GM12878 (cell line): ENCODE data around the gene GET3. TPM values are rescaled to one million over a fixed set of nuclear protein-coding genes. Genes with fewer than 3 reads are reported as not detected.

Experiments used
- ASH2L ChIP-seq: fragments of 300-600, 200-600 bp; sonication (generic); IDR thresholded peaks from 2 replicates; pipeline ENCODE4 v1.6.1; 2017; ENCODE audit warnings: low read depth, mild to moderate bottlenecking, borderline replicate concordance
- BRCA1 ChIP-seq: IDR thresholded peaks from 2 replicates; pipeline ENCODE4 v1.6.1; 2011; ENCODE audit warnings: low read depth, low read length, improper control_type of control experiment
- CHD1 ChIP-seq: IDR thresholded peaks from 2 replicates; pipeline ENCODE4 v1.6.1; 2012; ENCODE audit warnings: low read depth, low read length, improper control_type of control experiment
- CREB1 ChIP-seq: IDR thresholded peaks from 2 replicates; pipeline ENCODE4 v1.6.1; 2012; ENCODE audit warnings: low read depth, mild to moderate bottlenecking, inconsistent platforms
- DPF2 ChIP-seq: fragments of 450-650 bp; IDR thresholded peaks from 2 replicates; pipeline ENCODE4 v1.6.1; 2017; ENCODE audit warnings: mild to moderate bottlenecking
- GABPA ChIP-seq: IDR thresholded peaks from 2 replicates; pipeline ENCODE4 v1.6.1; 2014; ENCODE audit warnings: antibody characterized with exemption, low read depth, mild to moderate bottlenecking, inconsistent platforms
- HCFC1 ChIP-seq: fragments of 150-350 bp; IDR thresholded peaks from 2 replicates; pipeline ENCODE4 v1.6.1; 2014; ENCODE audit warnings: low read length
- HDAC6 ChIP-seq: fragments of 200-600 bp; sonication (generic); IDR thresholded peaks from one replicate; pipeline ENCODE4 v1.8.0; 2017; ENCODE audit warnings: antibody characterized with exemption; ENCODE audit not compliant: unreplicated experiment
- IKZF1 ChIP-seq: fragments of 450-650 bp; conservative IDR thresholded peaks from 2 replicates; pipeline ENCODE4 v1.6.1; 2017; ENCODE audit warnings: antibody characterized with exemption, mild to moderate bottlenecking
- JUNB ChIP-seq: IDR thresholded peaks from 2 replicates; pipeline ENCODE4 v1.6.1; 2016; ENCODE audit warnings: antibody characterized with exemption, mild to moderate bottlenecking
- MAX ChIP-seq: IDR thresholded peaks from 2 replicates; pipeline ENCODE4 v1.6.1; 2012; ENCODE audit warnings: low read depth, low read length, improper control_type of control experiment
- NBN ChIP-seq: fragments of 450-650 bp; IDR thresholded peaks from 2 replicates; pipeline ENCODE4 v1.6.1; 2016
- NKRF ChIP-seq: fragments of 450-650 bp; conservative IDR thresholded peaks from 2 replicates; pipeline ENCODE4 v1.6.1; 2017; ENCODE audit warnings: mild to moderate bottlenecking, moderate library complexity
- NR2F1 ChIP-seq: fragments of 450-650 bp; conservative IDR thresholded peaks from 2 replicates; pipeline ENCODE4 v1.6.1; 2017; ENCODE audit warnings: mild to moderate bottlenecking
- REST ChIP-seq: IDR thresholded peaks from 2 replicates; pipeline ENCODE4 v1.6.1; 2012; ENCODE audit warnings: mild to moderate bottlenecking, low read depth, low read length
- SIX5 ChIP-seq: IDR thresholded peaks from 2 replicates; pipeline ENCODE4 v1.6.1; 2011; ENCODE audit warnings: mild to moderate bottlenecking, low read depth, low read length, moderate library complexity; ENCODE audit not compliant: severe bottlenecking
- SMAD1 ChIP-seq: fragments of 450-650 bp; IDR thresholded peaks from 2 replicates; pipeline ENCODE4 v1.6.1; 2018; ENCODE audit warnings: mild to moderate bottlenecking, low read depth; ENCODE audit not compliant: partially characterized antibody
- SMC3 ChIP-seq: IDR thresholded peaks from 2 replicates; pipeline ENCODE4 v1.6.1; 2011; ENCODE audit warnings: low read length, improper control_type of control experiment, borderline replicate concordance
- SREBF1 ChIP-seq: IDR thresholded peaks from 2 replicates; pipeline ENCODE4 v1.6.1; 2012; ENCODE audit warnings: mild to moderate bottlenecking, low read length
- SREBF2 ChIP-seq: IDR thresholded peaks from 2 replicates; pipeline ENCODE4 v1.6.1; 2012; ENCODE audit warnings: mild to moderate bottlenecking, low read length
- STAT1 ChIP-seq: fragments of 450-650 bp; conservative IDR thresholded peaks from 2 replicates; pipeline ENCODE4 v1.6.1; 2014; ENCODE audit warnings: antibody characterized with exemption, mild to moderate bottlenecking
- SUZ12 ChIP-seq: fragments of 200-600 bp; sonication (generic); IDR thresholded peaks from one replicate; pipeline ENCODE4 v1.6.1; 2018; ENCODE audit warnings: antibody characterized with exemption, mild to moderate bottlenecking; ENCODE audit not compliant: unreplicated experiment
- ZBTB4 ChIP-seq: fragments of 450-650 bp; formaldehyde crosslinking; IDR thresholded peaks from 2 replicates; pipeline ENCODE4 v1.4.0; 2022; ENCODE audit warnings: mild to moderate bottlenecking, moderate library complexity
- polyA plus RNA-seq, 11 experiments: library from polyadenylated mRNA; depleted of rRNA in 4 of 11; unstranded in 6 of 11; stranded (reverse) in 5 of 11; fragments of >200 nt; fragmentation: Nextera tagmentation in 4 of 11; fragmentation: Illumina TruSeq in 1 of 11; extraction: Ambion mirVana in 4 of 11; extraction: Trizol in 1 of 11; gene quantifications; 1 replicate in 1 of 11; 2 replicates in 10 of 11; pipeline versions ENCODE4 v1.2.1 to v1.2.3, GENCODE V29; 2011 to 2016; ENCODE audit warnings: inconsistent platforms in 2 of 11, missing spikeins in 2 of 11, low read depth in 1 of 11
- total RNA-seq, 4 experiments: library from RNA; depleted of rRNA in 3 of 4; stranded (reverse); fragments of >200 nt in 3 of 4; fragmentation: Illumina TruSeq in 1 of 4; extraction: Trizol in 1 of 4; gene quantifications; 2 replicates each; pipeline versions ENCODE4 v1.2.1 to v1.2.3, GENCODE V29; 2013 to 2021

The GET3 gene
- total and polyA plus RNA-seq, 10 of the 15 experiments (the other 5 are each of a cell fraction or from before 2014, with no cell fraction given): 14.5 to 144 (median 97.2) TPM

GRCh38 chr19:12782424-12783290 lies 45.4 kb downstream of the GET3 start (continued):
- TF ChIP-seq SUZ12: no peak
- TF ChIP-seq BRCA1: no peak
- peak; percentile 99 for TF ChIP-seq IKZF1
- no peak; the same call in 1 of the 2 replicates for TF ChIP-seq STAT1
- TF ChIP-seq CREB1: no peak
- 0 out of 2 replicates have a peak, but pooled peaks have one; percentile 27 for TF ChIP-seq REST
- TF ChIP-seq NBN: peak; percentile 94
- no peak for TF ChIP-seq SMAD1
- TF ChIP-seq NKRF: peak; percentile 66
- no peak for TF ChIP-seq JUNB
- TF ChIP-seq CHD1: 0 out of 2 replicates have a peak, but pooled peaks have one; percentile 70
- no peak for TF ChIP-seq SMC3
- no peak for TF ChIP-seq SREBF2
- TF ChIP-seq NR2F1: peak; percentile 96
- peak; percentile 99 for TF ChIP-seq DPF2
- no peak for TF ChIP-seq HDAC6
- peak; percentile 88 for TF ChIP-seq MAX
- no peak for TF ChIP-seq ASH2L
- no peak for TF ChIP-seq SREBF1
- no peak for TF ChIP-seq GABPA
- TF ChIP-seq ZBTB4 (CRISPR knock-in tag): no peak
- peak; percentile 41; the same call in 1 of the 2 replicates for TF ChIP-seq HCFC1
- TF ChIP-seq SIX5: peak; percentile 9
